Activated CD4-positive, alpha-beta T cell treated with anti-CD3 and anti-CD28 coated beads, Interleukin-2, amount 10 ng/mL, durations not matched to agents 7 days and 5 days (primary cell): Measurements from ENCODE around the gene ARHGEF17. TPM values are rescaled to one million over a fixed set of nuclear protein-coding genes. Genes with fewer than 3 reads are reported as not detected.

Experiments
- CTCF ChIA-PET: fragments of 350-600 bp; sonication (Branson Sonifier 250); formaldehyde crosslinking; loops from one replicate; lab custom pipeline; 2021; ENCODE audit warnings: antibody characterized with exemption; lab: Charles Lee
- POLR2A ChIA-PET: fragments of 350-600 bp; sonication (Branson Sonifier 250); formaldehyde crosslinking; loops from one replicate; lab custom pipeline; 2021; ENCODE audit warnings: antibody characterized with exemption; lab: Charles Lee
- DNase-seq: peaks from one replicate; pipeline ENCODE4 v3.0.0-alpha.2; 2020
- H3K27ac Mint-ChIP-seq: one replicate; pipeline ENCODE4 v1.8.0; 2021; ENCODE audit warnings: mild to moderate bottlenecking, moderate library complexity, mixed read lengths
- H3K27me3 Mint-ChIP-seq: one replicate; pipeline ENCODE4 v1.8.0; 2021; ENCODE audit warnings: mixed read lengths
- H3K36me3 Mint-ChIP-seq: one replicate; pipeline ENCODE4 v1.8.0; 2021; ENCODE audit warnings: low read depth, mixed read lengths
- H3K4me1 Mint-ChIP-seq: one replicate; pipeline ENCODE4 v1.8.0; 2021; ENCODE audit warnings: mixed read lengths
- H3K4me3 Mint-ChIP-seq: one replicate; pipeline ENCODE4 v1.8.0; 2021; ENCODE audit warnings: mild to moderate bottlenecking, moderate library complexity, mixed read lengths
- H3K9me3 Mint-ChIP-seq: one replicate; pipeline ENCODE4 v1.8.0; 2021; ENCODE audit warnings: mixed read lengths
- total RNA-seq, 2 experiments: library from RNA; stranded (reverse); gene quantifications; one replicate each; pipeline ENCODE4 v1.2.3, GENCODE V29; 2021

Gene ARHGEF17
- total RNA-seq, 2 experiments from 2014 or later: not detected

DNA sequence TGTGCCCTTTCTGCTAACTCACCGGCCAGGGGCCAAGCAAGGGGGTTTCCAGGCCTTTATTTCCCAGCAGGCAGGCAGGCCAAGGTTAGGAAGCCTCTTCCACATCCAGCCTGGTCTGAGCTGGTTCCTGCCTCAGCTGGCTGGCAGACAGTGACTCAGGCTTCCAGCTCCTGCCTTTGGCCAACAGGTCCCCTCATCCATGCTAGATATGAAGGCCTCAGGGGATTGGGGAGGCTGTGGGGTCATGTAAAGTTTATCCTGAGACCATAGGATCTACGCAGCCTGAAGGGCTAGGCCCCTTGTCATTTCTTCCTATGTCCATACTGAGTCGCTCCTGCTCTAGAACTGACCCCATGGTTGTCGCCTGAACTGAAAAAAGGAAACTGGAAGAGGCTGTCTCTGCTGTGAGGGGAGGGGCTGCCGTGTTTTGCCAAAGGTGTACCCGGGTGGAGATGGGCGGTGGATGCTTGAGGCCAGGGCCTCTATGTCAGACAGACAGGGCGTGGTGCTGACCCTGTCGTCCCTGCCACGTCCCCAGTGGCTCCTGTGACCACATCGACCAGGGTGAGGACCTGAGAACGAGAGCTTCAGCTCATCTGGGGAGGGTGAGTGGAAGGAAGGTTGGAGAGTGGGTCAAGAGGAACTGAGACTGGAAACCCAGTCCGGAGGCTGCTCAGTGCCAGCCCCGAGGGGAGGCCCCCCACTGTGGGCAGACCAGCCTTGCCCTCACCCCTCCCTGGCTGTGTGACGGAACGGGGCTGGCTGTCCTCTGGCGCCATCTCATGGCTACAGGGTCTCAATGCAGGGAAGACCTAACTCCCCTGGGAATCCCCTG, 19.0 kb upstream of the ARHGEF17 start:
- H3K27ac Mint-ChIP-seq: no peak overlapping the region
- CTCF ChIA-PET: interaction anchor here (0.6 to 2.6 kb wide), 11 partner anchors 9 to 1052 kb away, joined by 3 to 10 read pairs (median 4); partner anchors contain the start of gene P2RY6
- H3K4me1 Mint-ChIP-seq: peaks cover 18% of the 10 kb centered on the region

DNA sequence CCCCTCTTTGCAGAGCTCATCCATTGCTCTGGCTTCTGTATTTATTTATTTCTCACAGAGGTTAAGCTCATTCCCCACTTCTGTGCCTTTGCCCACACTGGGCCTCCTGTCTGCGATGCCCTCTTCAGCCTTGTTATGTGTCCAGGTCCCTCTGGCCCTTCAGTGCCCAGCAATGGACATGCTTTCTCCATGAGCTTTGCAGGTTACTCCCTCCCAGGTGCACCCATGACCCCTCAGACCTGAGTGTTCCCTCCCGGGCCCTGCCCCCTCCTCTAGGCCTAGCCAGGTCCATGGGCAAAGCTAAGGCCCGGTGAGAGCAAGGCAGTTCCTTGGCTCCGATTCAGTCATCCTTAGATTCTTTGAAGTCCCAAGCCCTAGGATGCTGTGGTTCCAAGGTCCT, 17.5 kb upstream of the ARHGEF17 start:
- no peak for DNase-seq
- Mint-ChIP-seq H3K36me3 (no peaks in the 10 kb centered on the region), H3K27me3 (peaks cover 6% of the 10 kb centered on the region), H3K4me3 (no peak overlapping the region), H3K9me3 (no peaks in the 10 kb centered on the region), H3K27ac (no peak overlapping the region), H3K4me1 (peaks cover 18% of the 10 kb centered on the region)
- ChIA-PET CTCF (interaction anchor here (1.9 kb wide), 1 partner anchor 111 kb away, joined by 5 read pairs; no protein-coding TSS in a partner anchor), POLR2A (interaction anchor here (0.5 kb wide), 1 partner anchor 212 kb away, joined by 3 read pairs; no protein-coding TSS in a partner anchor)

More for the DNA sequence above, 19.0 kb upstream of the ARHGEF17 start:
- peaks cover 5% of the 10 kb centered on the region for H3K27me3 Mint-ChIP-seq
- DNase-seq: peak; percentile 51
- H3K4me3 Mint-ChIP-seq: no peak overlapping the region
- POLR2A ChIA-PET: no interaction called here
- H3K36me3 Mint-ChIP-seq: no peaks in the 10 kb centered on the region
- no peaks in the 10 kb centered on the region for H3K9me3 Mint-ChIP-seq

DNA sequence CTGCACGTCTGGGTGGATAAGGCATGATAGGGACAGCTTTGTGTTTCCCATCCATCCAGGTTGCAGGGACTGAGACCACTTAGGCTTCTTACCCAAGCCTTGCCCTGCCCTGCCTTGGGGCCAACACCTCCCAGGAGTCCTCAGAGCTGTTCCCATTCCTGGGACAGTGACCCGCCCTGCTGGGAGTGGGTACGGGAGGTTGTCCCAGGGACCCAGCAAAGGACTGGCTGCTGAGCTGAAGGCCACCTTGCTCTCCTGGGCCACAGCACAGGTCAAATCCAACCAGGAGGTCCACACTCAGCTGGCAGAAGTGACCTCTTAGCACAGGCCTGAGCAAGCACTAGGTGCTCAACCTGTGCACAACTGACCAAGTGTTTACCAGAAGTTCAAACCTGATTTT, 16.9 kb upstream of the ARHGEF17 start:
- Mint-ChIP-seq H3K4me3 (no peak overlapping the region), H3K9me3 (no peaks in the 10 kb centered on the region), H3K27me3 (peaks cover 6% of the 10 kb centered on the region), H3K4me1 (peaks cover 18% of the 10 kb centered on the region), H3K36me3 (no peaks in the 10 kb centered on the region), H3K27ac (no peak overlapping the region)
- no peak for DNase-seq
- ChIA-PET CTCF (interaction anchor here (1.3 to 1.9 kb wide), 2 partner anchors 8 to 112 kb away, joined by 3 to 5 read pairs; no protein-coding TSS in a partner anchor), POLR2A (interaction anchor here (0.5 kb wide), 1 partner anchor 211 kb away, joined by 3 read pairs; no protein-coding TSS in a partner anchor)

DNA sequence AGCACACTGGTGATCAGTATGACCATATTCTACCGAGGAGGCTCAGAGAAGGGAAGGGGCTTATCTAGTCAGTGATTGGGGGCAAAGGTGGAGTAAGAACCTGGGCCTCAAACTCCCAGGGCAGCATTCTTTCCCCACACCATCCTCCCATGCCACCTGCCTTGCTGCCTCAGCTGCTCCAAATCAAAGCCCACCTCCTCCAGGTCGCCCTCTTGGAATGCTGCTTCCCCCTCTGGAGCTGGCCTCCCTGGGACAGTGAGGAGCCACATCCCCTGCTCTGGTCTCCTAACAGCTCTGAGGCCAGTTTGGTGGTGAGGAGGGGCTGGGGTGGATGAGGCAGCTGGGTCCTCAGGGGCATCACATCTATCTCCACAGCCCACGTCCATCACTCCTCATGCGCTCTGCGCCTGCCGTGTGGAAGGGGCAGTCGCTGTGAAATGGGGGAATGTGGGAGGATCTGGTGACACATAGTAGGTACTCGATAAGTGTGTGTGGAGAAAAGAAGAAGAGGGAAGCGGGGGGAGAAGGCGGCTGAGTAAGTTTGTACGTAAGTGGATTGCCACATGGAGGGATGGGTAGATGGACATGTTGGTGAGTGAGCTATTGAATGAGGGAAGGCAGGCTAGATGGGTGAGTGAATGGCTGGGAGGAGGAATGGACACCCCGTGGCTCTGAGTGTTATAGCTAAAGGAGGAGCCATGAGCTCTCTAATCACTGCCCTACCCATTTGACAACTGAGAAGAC, 16.1 kb upstream of the ARHGEF17 start:
- Mint-ChIP-seq H3K27ac (no peak overlapping the region), H3K9me3 (no peaks in the 10 kb centered on the region), H3K27me3 (peaks cover 6% of the 10 kb centered on the region), H3K36me3 (no peaks in the 10 kb centered on the region), H3K4me1 (peaks cover 18% of the 10 kb centered on the region), H3K4me3 (no peak overlapping the region)
- POLR2A ChIA-PET: no interaction called here
- no peak for DNase-seq
- CTCF ChIA-PET: interaction anchor here (1.1 to 1.3 kb wide), 2 partner anchors 9 to 59 kb away, joined by 3 read pairs; no protein-coding TSS in a partner anchor

DNA sequence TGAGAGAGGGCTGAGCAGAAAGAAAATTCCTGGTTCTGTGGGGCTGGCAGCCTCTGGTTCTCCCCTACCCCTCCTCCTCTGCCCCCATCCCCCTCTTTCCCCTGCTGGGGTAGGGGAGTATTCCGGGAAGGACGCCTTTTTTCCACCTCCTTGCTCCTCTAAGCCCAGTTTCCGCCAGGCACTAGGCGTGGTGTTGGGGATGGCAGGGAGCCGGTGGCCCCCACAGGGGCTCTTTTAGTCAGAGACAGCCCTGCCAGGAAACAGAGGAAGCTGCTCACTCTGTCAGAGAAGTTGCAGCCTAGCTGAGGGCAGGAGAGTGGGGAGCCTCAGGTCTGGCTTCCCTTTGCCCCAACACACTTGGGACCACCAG, 15.6 kb upstream of the ARHGEF17 start:
- ChIA-PET CTCF (interaction anchor here (1.1 to 1.3 kb wide), 2 partner anchors 10 to 58 kb away, joined by 3 read pairs; no protein-coding TSS in a partner anchor), POLR2A (no interaction called here)
- no peak for DNase-seq
- Mint-ChIP-seq H3K36me3 (no peaks in the 10 kb centered on the region), H3K4me3 (no peak overlapping the region), H3K9me3 (no peaks in the 10 kb centered on the region), H3K4me1 (peaks cover 18% of the 10 kb centered on the region), H3K27me3 (peaks cover 6% of the 10 kb centered on the region), H3K27ac (no peak overlapping the region)

DNA sequence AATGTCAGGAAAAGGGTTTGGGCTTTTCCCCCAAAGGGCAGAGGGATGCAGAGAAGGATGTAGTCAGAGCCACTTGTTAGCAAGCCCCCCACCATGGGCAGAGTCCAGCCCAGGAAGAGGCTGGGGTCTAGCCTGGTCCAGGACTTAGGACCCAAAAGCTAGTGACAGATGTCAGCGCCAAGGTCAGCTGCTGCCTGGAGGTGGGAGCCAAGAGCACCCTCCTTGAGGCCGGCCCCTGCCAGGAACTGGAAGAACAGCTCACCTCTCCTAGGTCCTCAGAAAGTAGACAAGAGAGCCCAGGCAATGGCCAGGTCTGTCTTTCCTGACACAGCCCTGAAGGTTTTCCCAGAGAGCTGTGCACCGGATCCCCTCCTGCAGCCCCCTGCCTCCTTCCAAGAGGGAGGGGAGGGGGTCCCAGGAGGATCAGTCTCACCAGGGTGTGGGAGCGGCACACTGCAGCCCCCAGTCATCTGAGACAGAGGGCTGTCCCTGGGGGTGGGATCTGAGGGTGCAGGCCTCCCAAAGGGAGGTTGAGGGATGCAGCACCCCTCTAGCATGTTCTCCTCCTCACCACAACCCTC, 14.6 kb upstream of the ARHGEF17 start:
- no peak for DNase-seq
- Mint-ChIP-seq H3K27ac (no peak overlapping the region), H3K4me3 (no peak overlapping the region), H3K4me1 (peaks cover 11% of the 10 kb centered on the region), H3K36me3 (no peaks in the 10 kb centered on the region), H3K9me3 (no peaks in the 10 kb centered on the region), H3K27me3 (peaks cover 6% of the 10 kb centered on the region)
- CTCF ChIA-PET: interaction anchor here (1.1 to 1.9 kb wide), 3 partner anchors 13 to 57 kb away, joined by 3 to 9 read pairs (median 3); no protein-coding TSS in a partner anchor
- POLR2A ChIA-PET: no interaction called here

DNA sequence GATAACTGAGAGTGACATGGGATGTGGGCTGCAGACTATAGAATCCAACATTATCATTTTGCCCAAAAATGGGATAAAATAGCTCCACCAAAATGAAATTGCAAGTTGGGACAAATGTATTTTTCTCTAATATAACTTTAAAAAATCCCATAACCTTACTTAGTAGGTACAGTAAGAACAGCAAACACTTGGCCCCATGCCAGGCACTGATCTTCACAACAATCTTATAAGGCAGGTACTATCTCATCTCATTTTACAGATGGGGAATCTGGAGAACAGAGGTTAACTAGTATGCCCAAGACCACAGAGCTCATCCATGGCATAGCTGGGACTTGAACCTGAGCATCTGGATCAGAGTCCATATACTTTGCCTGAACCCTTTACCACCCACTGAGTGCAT, 13.5 kb upstream of the ARHGEF17 start:
- POLR2A ChIA-PET: no interaction called here
- Mint-ChIP-seq H3K27ac (no peak overlapping the region), H3K4me1 (no peaks in the 10 kb centered on the region), H3K4me3 (no peak overlapping the region), H3K9me3 (no peaks in the 10 kb centered on the region), H3K36me3 (no peaks in the 10 kb centered on the region), H3K27me3 (peaks cover 6% of the 10 kb centered on the region)
- no peak for DNase-seq
- CTCF ChIA-PET: interaction anchor here (0.7 to 1.9 kb wide), 8 partner anchors 10 to 791 kb away, joined by 3 to 9 read pairs (median 3); no protein-coding TSS in a partner anchor

DNA sequence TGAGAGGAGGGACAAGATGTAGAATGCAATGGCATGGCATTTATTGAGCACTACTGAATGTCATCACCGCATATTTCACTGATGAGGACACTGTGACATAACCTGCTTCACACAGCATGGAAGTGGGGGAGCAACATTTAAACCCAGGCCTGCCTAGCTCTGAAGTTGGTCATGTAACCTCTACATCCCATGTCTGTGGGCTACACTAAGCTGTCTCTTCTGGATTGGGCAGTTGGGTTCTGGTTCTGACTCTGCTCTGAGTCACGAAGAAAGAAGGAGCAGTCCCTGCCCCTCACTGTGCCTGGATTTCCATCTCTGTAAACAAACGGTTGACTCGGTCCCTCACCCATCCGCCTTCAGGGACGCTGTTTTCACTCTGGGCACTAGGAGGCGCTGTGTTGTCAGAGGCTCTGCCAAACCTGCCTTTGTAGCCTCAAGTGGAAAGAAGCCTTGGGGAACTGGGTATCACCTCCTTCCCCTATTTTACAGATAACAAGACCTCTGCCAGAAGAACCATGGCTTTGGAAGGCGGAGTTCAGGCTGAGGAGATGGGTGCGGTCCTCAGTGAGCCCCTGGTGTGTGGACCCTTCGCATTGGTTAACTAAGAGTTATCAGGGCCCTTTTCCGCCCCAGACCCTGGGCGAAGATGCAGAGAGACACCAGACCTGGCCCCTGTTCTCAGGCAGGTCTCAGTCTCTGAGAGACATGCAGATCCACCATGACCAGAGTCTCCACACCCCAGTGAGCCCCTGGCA, 12.7 kb upstream of the ARHGEF17 start:
- H3K27me3 Mint-ChIP-seq: peaks cover 8% of the 10 kb centered on the region
- H3K36me3 Mint-ChIP-seq: no peaks in the 10 kb centered on the region
- no peaks in the 10 kb centered on the region for H3K4me1 Mint-ChIP-seq
- H3K9me3 Mint-ChIP-seq: no peaks in the 10 kb centered on the region
- ChIA-PET POLR2A (no interaction called here), CTCF (interaction anchor here (0.7 to 1.9 kb wide), 6 partner anchors 9 to 792 kb away, joined by 3 to 9 read pairs (median 3); no protein-coding TSS in a partner anchor)
- no peak overlapping the region for H3K4me3 Mint-ChIP-seq
- H3K27ac Mint-ChIP-seq: no peak overlapping the region
- DNase-seq: peak; percentile 84

DNA sequence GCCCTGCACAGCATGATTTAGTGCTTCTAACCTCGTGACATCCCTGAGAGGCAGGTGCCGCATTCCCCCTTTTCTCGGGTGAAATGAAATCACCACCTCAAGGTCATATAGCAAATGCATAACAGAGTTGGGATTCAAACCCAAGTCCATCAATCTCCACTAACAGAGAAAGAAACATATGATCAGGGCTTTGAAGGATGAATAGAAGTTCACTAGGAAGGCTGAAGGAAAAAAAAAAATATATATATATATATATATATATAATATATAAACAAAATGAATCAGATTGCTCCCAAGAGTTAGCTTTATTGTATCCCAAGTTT, 12.1 kb upstream of the ARHGEF17 start:
- ChIA-PET POLR2A (no interaction called here), CTCF (interaction anchor here (1.5 kb wide), 1 partner anchor 39 kb away, joined by 3 read pairs; no protein-coding TSS in a partner anchor)
- no peak for DNase-seq
- Mint-ChIP-seq H3K9me3 (no peaks in the 10 kb centered on the region), H3K27me3 (peaks cover 8% of the 10 kb centered on the region), H3K4me1 (no peaks in the 10 kb centered on the region), H3K27ac (no peak overlapping the region), H3K36me3 (no peaks in the 10 kb centered on the region), H3K4me3 (no peak overlapping the region)

DNA sequence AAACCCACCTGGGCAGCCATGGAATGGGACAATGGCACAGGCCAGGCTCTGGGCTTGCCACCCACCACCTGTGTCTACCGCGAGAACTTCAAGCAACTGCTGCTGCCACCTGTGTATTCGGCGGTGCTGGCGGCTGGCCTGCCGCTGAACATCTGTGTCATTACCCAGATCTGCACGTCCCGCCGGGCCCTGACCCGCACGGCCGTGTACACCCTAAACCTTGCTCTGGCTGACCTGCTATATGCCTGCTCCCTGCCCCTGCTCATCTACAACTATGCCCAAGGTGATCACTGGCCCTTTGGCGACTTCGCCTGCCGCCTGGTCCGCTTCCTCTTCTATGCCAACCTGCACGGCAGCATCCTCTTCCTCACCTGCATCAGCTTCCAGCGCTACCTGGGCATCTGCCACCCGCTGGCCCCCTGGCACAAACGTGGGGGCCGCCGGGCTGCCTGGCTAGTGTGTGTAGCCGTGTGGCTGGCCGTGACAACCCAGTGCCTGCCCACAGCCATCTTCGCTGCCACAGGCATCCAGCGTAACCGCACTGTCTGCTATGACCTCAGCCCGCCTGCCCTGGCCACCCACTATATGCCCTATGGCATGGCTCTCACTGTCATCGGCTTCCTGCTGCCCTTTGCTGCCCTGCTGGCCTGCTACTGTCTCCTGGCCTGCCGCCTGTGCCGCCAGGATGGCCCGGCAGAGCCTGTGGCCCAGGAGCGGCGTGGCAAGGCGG, 11.4 kb upstream of the ARHGEF17 start:
- CTCF ChIA-PET: interaction anchor here (0.8 to 1.4 kb wide), 3 partner anchors 10 to 18 kb away, joined by 3 to 6 read pairs (median 3); no protein-coding TSS in a partner anchor
- no peaks in the 10 kb centered on the region for H3K4me1 Mint-ChIP-seq
- H3K9me3 Mint-ChIP-seq: no peaks in the 10 kb centered on the region
- no peak overlapping the region for H3K27ac Mint-ChIP-seq
- no peaks in the 10 kb centered on the region for H3K36me3 Mint-ChIP-seq
- POLR2A ChIA-PET: no interaction called here
- H3K4me3 Mint-ChIP-seq: no peak overlapping the region
- no peak for DNase-seq
- peaks cover 8% of the 10 kb centered on the region for H3K27me3 Mint-ChIP-seq

DNA sequence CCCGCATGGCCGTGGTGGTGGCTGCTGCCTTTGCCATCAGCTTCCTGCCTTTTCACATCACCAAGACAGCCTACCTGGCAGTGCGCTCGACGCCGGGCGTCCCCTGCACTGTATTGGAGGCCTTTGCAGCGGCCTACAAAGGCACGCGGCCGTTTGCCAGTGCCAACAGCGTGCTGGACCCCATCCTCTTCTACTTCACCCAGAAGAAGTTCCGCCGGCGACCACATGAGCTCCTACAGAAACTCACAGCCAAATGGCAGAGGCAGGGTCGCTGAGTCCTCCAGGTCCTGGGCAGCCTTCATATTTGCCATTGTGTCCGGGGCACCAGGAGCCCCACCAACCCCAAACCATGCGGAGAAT, 10.9 kb upstream of the ARHGEF17 start:
- Mint-ChIP-seq H3K9me3 (no peaks in the 10 kb centered on the region), H3K27me3 (peaks cover 5% of the 10 kb centered on the region), H3K4me1 (no peaks in the 10 kb centered on the region), H3K27ac (no peak overlapping the region), H3K36me3 (no peaks in the 10 kb centered on the region), H3K4me3 (no peak overlapping the region)
- no peak for DNase-seq
- ChIA-PET CTCF (interaction anchor here (0.8 to 1.9 kb wide), 6 partner anchors 9 to 96 kb away, joined by 3 to 6 read pairs (median 4); no protein-coding TSS in a partner anchor), POLR2A (no interaction called here)
